CD8-positive, alpha-beta memory T cell (primary cell): ENCODE results near the gene NCBP2. TPM values are rescaled to one million over a fixed set of nuclear protein-coding genes. Genes with fewer than 3 reads are reported as not detected.
A peak's percentile ranks its signal among the peaks of the same experiment; 100 is the strongest.

Experiments
- CTCF ChIA-PET: fragments of 350-600 bp; sonication (Branson Sonifier 250); formaldehyde crosslinking; loops from one replicate; lab custom pipeline; 2021; ENCODE audit warnings: antibody characterized with exemption; lab: Charles Lee
- POLR2A ChIA-PET: fragments of 350-600 bp; sonication (Branson Sonifier 250); formaldehyde crosslinking; loops from one replicate; lab custom pipeline; 2021; ENCODE audit warnings: antibody characterized with exemption; lab: Charles Lee
- DNase-seq, 5 donors: peaks; one replicate each; pipeline versions ENCODE4 v3.0.0 to v3.0.0-alpha.2; 2020 to 2022; ENCODE audit warnings: mixed read lengths in 1 of 5
- H3K27ac ChIP-seq: one replicate; pipeline ENCODE4 v1.7.0; 2013; ENCODE audit warnings: low read depth, mild to moderate bottlenecking, low read length, moderate library complexity
- H3K27me3 ChIP-seq: 2 replicates; pipeline ENCODE4 v1.7.0; 2013; ENCODE audit warnings: low read length, mild to moderate bottlenecking; ENCODE audit not compliant: insufficient read depth, poor library complexity, severe bottlenecking
- H3K36me3 ChIP-seq: 2 replicates; pipeline ENCODE4 v1.7.0; 2013; ENCODE audit warnings: mild to moderate bottlenecking, low read length, moderate library complexity; ENCODE audit not compliant: insufficient read depth
- H3K4me1 ChIP-seq: 2 replicates; pipeline ENCODE4 v1.7.0; 2013; ENCODE audit warnings: mild to moderate bottlenecking, low read length, moderate library complexity; ENCODE audit not compliant: insufficient read depth
- H3K4me3 ChIP-seq: 2 replicates; pipeline ENCODE4 v1.7.0; 2013; ENCODE audit warnings: mild to moderate bottlenecking, low read length
- H3K9me3 ChIP-seq: 2 replicates; pipeline ENCODE4 v1.7.0; 2013; ENCODE audit warnings: mild to moderate bottlenecking, low read length
- H3K27ac Mint-ChIP-seq, 8 donors: one replicate each; pipeline ENCODE4 v1.8.0; 2020 to 2021; ENCODE audit warnings: mixed read lengths in 8 of 8, mild to moderate bottlenecking in 6 of 8, inconsistent platforms in 3 of 8, moderate library complexity in 3 of 8
- H3K27me3 Mint-ChIP-seq, 2 donors: one replicate each; pipeline ENCODE4 v1.8.0; 2020 to 2021; ENCODE audit warnings: mixed read lengths in 2 of 2, mild to moderate bottlenecking in 1 of 2, moderate library complexity in 1 of 2
- H3K36me3 Mint-ChIP-seq, 3 donors: one replicate each; pipeline ENCODE4 v1.8.0; 2020 to 2021; ENCODE audit warnings: mixed read lengths in 3 of 3, inconsistent platforms in 1 of 3, mild to moderate bottlenecking in 1 of 3
- H3K4me1 Mint-ChIP-seq, 3 donors: one replicate each; pipeline ENCODE4 v1.8.0; 2020 to 2021; ENCODE audit warnings: mixed read lengths in 3 of 3, inconsistent platforms in 1 of 3, mild to moderate bottlenecking in 1 of 3
- H3K4me3 Mint-ChIP-seq, 7 donors: one replicate each; pipeline ENCODE4 v1.8.0; 2020 to 2021; ENCODE audit warnings: mixed read lengths in 7 of 7, mild to moderate bottlenecking in 6 of 7, moderate library complexity in 4 of 7, inconsistent platforms in 2 of 7
- H3K9me3 Mint-ChIP-seq, 5 donors: one replicate each; pipeline ENCODE4 v1.8.0; 2020 to 2022; ENCODE audit warnings: mixed read lengths in 5 of 5, mild to moderate bottlenecking in 3 of 5, moderate library complexity in 2 of 5, inconsistent platforms in 1 of 5
- polyA plus RNA-seq: library from polyadenylated mRNA; unstranded; fragments of 300-500 nt; fragmentation: Illumina TruSeq; gene quantifications from one replicate; pipeline ENCODE4 v1.2.3, GENCODE V29; 2021
- total RNA-seq, 2 experiments: library from RNA; stranded (reverse); gene quantifications; one replicate each; pipeline ENCODE4 v1.2.3, GENCODE V29; 2021

The NCBP2 gene
- total and polyA plus RNA-seq, 3 experiments from 2014 or later: 70.7 to 131 (median 127) TPM

DNA sequence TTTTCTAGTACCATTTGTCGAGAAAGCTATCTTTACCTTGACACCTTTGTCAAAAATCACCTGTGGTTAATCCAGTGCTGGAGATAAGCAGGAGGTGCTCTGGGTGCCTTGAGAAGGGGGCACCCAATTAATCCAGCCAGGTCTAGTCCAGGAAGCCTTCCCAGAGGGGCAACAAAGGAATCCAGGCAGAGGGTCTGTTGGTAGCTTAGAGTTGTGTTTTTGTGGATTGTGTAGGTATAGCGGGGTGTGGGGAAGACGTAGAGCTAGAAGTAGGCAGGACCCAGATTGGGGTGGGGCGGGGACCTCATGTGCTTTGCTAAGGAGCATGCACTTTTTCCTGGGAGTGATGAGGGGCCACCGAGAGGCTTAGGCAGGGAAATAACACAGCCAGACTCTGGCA, 32.3 kb upstream of the NCBP2 start:
- Mint-ChIP-seq H3K4me3 (peak overlapping the region in 1 of 7 donors; percentile 54), H3K36me3 (no peaks in the 10 kb centered on the region), H3K4me1 (peaks cover 8 to 13% (median 12%) of the 10 kb centered on the region in 3 donors), H3K27ac (peak overlapping the region in 1 of 8 donors; percentile 57), H3K9me3 (peaks cover 0 to 1% (median 0%) of the 10 kb centered on the region in 5 donors), H3K27me3 (peaks cover 1 to 18% of the 10 kb centered on the region in 2 donors)
- no peak overlapping the region for H3K4me3 ChIP-seq
- H3K27me3 ChIP-seq: no peaks in the 10 kb centered on the region
- DNase-seq: no peak
- H3K36me3 ChIP-seq: no peaks in the 10 kb centered on the region
- no peak overlapping the region for H3K27ac ChIP-seq
- H3K4me1 ChIP-seq: no peaks in the 10 kb centered on the region
- ChIA-PET POLR2A (no interaction called here), CTCF (interaction anchor here (1.5 kb wide), 1 partner anchor 137 kb away, joined by 4 read pairs; no protein-coding TSS in a partner anchor)
- H3K9me3 ChIP-seq: no peaks in the 10 kb centered on the region

DNA sequence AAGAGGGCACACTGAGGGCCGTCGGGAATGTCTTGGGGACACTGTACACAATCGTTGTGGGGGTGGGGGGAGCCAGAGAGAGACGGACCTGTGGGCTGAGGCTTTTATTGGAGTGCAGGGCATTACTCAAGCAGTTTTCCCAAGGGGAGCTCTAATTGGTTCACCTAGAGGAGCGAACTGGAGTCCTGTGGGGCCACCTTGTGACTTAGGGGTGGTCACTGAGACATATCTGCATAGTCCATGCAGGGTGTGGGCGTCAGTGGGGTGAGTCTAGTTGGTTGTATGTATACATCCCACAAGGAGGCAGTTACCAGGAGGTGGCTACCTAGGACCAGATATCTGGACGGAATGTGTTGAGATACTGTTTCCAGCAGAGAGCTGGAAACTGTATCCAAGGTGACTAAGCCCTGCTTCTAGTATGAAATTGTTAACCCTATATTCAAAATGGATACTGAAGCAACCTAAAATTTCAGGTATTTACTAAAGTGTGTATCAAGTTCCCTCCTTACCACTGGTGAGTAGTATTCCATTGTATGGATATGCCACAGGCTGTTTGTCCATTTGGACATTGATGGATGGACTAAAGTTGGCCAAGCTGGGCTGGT, 28.9 kb upstream of the NCBP2 start:
- Mint-ChIP-seq H3K4me3 (peak overlapping the region; percentile 24 to 89 (median 83)), H3K9me3 (peaks cover 0 to 1% (median 0%) of the 10 kb centered on the region in 5 donors), H3K4me1 (peaks cover 5 to 17% (median 8%) of the 10 kb centered on the region in 3 donors), H3K36me3 (no peaks in the 10 kb centered on the region), H3K27me3 (peaks cover 1 to 4% of the 10 kb centered on the region in 2 donors), H3K27ac (no peak overlapping the region)
- ChIA-PET POLR2A (no interaction called here), CTCF (interaction anchor here (2.9 kb wide), 1 partner anchor 133 kb away, joined by 31 read pairs; no protein-coding TSS in a partner anchor)
- no peaks in the 10 kb centered on the region for H3K4me1 ChIP-seq
- H3K27me3 ChIP-seq: no peaks in the 10 kb centered on the region
- no peak overlapping the region for H3K27ac ChIP-seq
- no peaks in the 10 kb centered on the region for H3K9me3 ChIP-seq
- H3K36me3 ChIP-seq: no peaks in the 10 kb centered on the region
- no peak overlapping the region for H3K4me3 ChIP-seq
- DNase-seq: no peak

DNA sequence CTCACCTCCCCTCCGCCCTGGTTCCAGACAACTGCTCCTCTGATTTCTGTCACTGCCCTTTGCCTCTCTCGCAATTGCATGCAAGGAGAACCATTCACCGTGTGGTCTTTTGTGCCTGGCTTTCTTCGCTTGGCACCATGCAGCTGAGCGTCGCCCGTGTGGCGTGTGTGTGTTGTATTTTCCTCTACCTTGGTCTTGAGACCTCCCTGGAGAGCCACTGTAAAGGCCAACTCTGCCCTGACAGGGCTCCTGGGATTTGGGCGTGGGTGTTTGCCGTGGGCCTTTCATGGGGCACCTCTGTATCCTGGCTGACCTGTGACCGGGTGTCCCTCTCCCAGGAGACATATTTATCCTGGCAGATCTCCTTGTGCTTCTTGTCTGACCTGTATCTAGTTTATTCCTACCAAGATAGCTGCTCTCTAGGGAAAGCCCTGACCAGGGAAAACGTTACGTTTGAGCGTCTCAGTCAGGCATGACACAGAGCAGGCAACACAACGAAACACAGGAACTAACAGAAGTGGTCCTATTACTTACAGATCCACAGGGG, 28.3 kb upstream of the NCBP2 start:
- peaks cover 0 to 1% (median 0%) of the 10 kb centered on the region in 5 donors for H3K9me3 Mint-ChIP-seq
- H3K4me3 Mint-ChIP-seq: peak overlapping the region; percentile 68 to 89 (median 83)
- H3K27ac Mint-ChIP-seq: peak overlapping the region in 3 of 8 donors; percentile 43 to 88 (median 45)
- Histone ChIP-seq H3K36me3 (no peaks in the 10 kb centered on the region), H3K27ac (no peak overlapping the region), H3K9me3 (no peaks in the 10 kb centered on the region), H3K4me3 (no peak overlapping the region), H3K4me1 (no peaks in the 10 kb centered on the region), H3K27me3 (no peaks in the 10 kb centered on the region)
- H3K27me3 Mint-ChIP-seq: peaks cover 1 to 4% of the 10 kb centered on the region in 2 donors
- ChIA-PET CTCF (interaction anchor here (1.1 to 2.9 kb wide), 2 partner anchors 17 to 133 kb away, joined by 3 to 31 read pairs; no protein-coding TSS in a partner anchor), POLR2A (no interaction called here)
- DNase-seq: no peak
- peaks cover 5 to 17% (median 8%) of the 10 kb centered on the region in 3 donors for H3K4me1 Mint-ChIP-seq
- no peaks in the 10 kb centered on the region for H3K36me3 Mint-ChIP-seq

- peak; percentile 53 to 71 (median 63) for DNase-seq
- POLR2A ChIA-PET: interaction anchor here (0.6 to 2.0 kb wide), 3 partner anchors 28 to 441 kb away, joined by 3 to 9 read pairs (median 3); partner anchors contain the start of gene NCBP2
- Histone ChIP-seq H3K9me3 (no peaks in the 10 kb centered on the region), H3K4me3 (peak overlapping the region; percentile 28), H3K4me1 (no peaks in the 10 kb centered on the region), H3K36me3 (no peaks in the 10 kb centered on the region), H3K27me3 (no peaks in the 10 kb centered on the region), H3K27ac (peak overlapping the region; percentile 51)
- Mint-ChIP-seq H3K36me3 (no peaks in the 10 kb centered on the region), H3K27ac (peak overlapping the region in 3 of 8 donors; percentile 43 to 88 (median 45)), H3K4me1 (peaks cover 5 to 17% (median 8%) of the 10 kb centered on the region in 3 donors), H3K4me3 (peak overlapping the region; percentile 68 to 89 (median 83)), H3K9me3 (peaks cover 0 to 1% (median 0%) of the 10 kb centered on the region in 5 donors), H3K27me3 (peaks cover 1 to 4% of the 10 kb centered on the region in 2 donors)
- CTCF ChIA-PET: interaction anchor here (0.6 to 2.9 kb wide), 5 partner anchors 17 to 435 kb away, joined by 3 to 31 read pairs (median 3); partner anchors contain the start of gene NCBP2
These were observed 27.6 kb upstream of the NCBP2 start for GRCh38 chr3:196969660-196970546.

GRCh38 chr3:196969134-196969659, 26.9 kb upstream of the NCBP2 start:
- H3K4me1 Mint-ChIP-seq: peaks cover 5 to 17% (median 8%) of the 10 kb centered on the region in 3 donors
- no peaks in the 10 kb centered on the region for H3K36me3 Mint-ChIP-seq
- Histone ChIP-seq H3K27ac (peak overlapping the region; percentile 51), H3K36me3 (no peaks in the 10 kb centered on the region), H3K27me3 (no peaks in the 10 kb centered on the region), H3K4me1 (no peaks in the 10 kb centered on the region), H3K4me3 (peak overlapping the region; percentile 28), H3K9me3 (no peaks in the 10 kb centered on the region)
- peaks cover 1 to 4% of the 10 kb centered on the region in 2 donors for H3K27me3 Mint-ChIP-seq
- DNase-seq: peak in 4 of 5 donors; percentile 19 to 42 (median 22)
- H3K27ac Mint-ChIP-seq: no peak overlapping the region
- peak overlapping the region; percentile 73 to 92 (median 80) for H3K4me3 Mint-ChIP-seq
- peaks cover 0 to 1% (median 0%) of the 10 kb centered on the region in 5 donors for H3K9me3 Mint-ChIP-seq
- POLR2A ChIA-PET: interaction anchor here (0.6 to 2.0 kb wide), 3 partner anchors 27 to 441 kb away, joined by 3 to 9 read pairs (median 3); partner anchors contain the start of gene NCBP2
- CTCF ChIA-PET: interaction anchor here (0.6 to 2.9 kb wide), 6 partner anchors 10 to 434 kb away, joined by 3 to 31 read pairs (median 3); partner anchors contain the start of gene NCBP2

GRCh38 chr3:196968233-196969133, 26.2 kb upstream of the NCBP2 start, which contains the start of gene PIGZ:
Gene PIGZ, minus strand, starts transcription at chr3:196968833. Its CDS starts 16,802 bp downstream, at chr3:196952031.
- peak in 2 of 5 donors; percentile 10 to 23 for DNase-seq
- Histone ChIP-seq H3K4me3 (peak within 1 kb of the TSS; percentile 49), H3K4me1 (no peaks in the 10 kb centered on the region), H3K36me3 (no peaks in the 10 kb centered on the region), H3K27me3 (no peaks in the 10 kb centered on the region), H3K9me3 (no peaks in the 10 kb centered on the region), H3K27ac (peak within 1 kb of the TSS; percentile 51)
- H3K27ac Mint-ChIP-seq: peak within 1 kb of the TSS in 2 of 8 donors; percentile 5 to 52
- no peaks in the 10 kb centered on the region for H3K36me3 Mint-ChIP-seq
- ChIA-PET CTCF (interaction anchor here (0.9 to 1.4 kb wide), 3 partner anchors 11 to 131 kb away, joined by 3 read pairs; no protein-coding TSS in a partner anchor), POLR2A (interaction anchor here (0.6 to 2.0 kb wide), 2 partner anchors 27 to 254 kb away, joined by 3 to 9 read pairs; partner anchors contain the start of gene NCBP2)
- H3K4me1 Mint-ChIP-seq: peaks cover 5 to 17% (median 8%) of the 10 kb centered on the region in 3 donors
- H3K4me3 Mint-ChIP-seq: peak within 1 kb of the TSS; percentile 73 to 92 (median 80)
- peaks cover 0 to 1% (median 0%) of the 10 kb centered on the region in 5 donors for H3K9me3 Mint-ChIP-seq
- H3K27me3 Mint-ChIP-seq: peaks cover 1 to 4% of the 10 kb centered on the region in 2 donors
